Hematopoietic multipotent progenitor cell treated with erythropoietin and hydrocortisone succinate and interleukin-3 and kit ligand, for 15 days (in vitro differentiated cells): ENCODE measurements around the gene MOB3B.

ENCODE experiments used
- DNase-seq: peaks from one replicate; pipeline ENCODE4 v3.0.0-alpha.2; 2015; ENCODE audit warnings: low spot score

Gene MOB3B

DNA sequence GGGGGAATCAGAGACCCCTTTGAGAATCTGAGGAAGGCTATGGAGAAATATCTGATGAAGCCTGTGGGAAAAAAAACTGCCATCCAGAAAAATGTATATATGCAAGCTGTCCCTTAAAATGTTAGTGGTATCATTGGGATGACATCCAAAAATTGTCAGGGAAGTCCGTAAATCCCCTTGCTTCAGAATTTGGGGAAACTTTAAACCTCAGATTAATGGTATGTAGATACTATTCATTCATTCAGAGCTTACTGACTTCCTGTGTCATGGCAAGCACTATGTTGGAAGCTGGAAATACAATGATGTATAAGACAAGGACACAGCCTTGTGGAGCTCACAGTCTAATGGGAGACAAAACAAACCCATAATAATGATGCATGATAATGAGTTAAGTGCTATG lies 10.9 kb upstream of the MOB3B start:
- no peak for DNase-seq

DNA sequence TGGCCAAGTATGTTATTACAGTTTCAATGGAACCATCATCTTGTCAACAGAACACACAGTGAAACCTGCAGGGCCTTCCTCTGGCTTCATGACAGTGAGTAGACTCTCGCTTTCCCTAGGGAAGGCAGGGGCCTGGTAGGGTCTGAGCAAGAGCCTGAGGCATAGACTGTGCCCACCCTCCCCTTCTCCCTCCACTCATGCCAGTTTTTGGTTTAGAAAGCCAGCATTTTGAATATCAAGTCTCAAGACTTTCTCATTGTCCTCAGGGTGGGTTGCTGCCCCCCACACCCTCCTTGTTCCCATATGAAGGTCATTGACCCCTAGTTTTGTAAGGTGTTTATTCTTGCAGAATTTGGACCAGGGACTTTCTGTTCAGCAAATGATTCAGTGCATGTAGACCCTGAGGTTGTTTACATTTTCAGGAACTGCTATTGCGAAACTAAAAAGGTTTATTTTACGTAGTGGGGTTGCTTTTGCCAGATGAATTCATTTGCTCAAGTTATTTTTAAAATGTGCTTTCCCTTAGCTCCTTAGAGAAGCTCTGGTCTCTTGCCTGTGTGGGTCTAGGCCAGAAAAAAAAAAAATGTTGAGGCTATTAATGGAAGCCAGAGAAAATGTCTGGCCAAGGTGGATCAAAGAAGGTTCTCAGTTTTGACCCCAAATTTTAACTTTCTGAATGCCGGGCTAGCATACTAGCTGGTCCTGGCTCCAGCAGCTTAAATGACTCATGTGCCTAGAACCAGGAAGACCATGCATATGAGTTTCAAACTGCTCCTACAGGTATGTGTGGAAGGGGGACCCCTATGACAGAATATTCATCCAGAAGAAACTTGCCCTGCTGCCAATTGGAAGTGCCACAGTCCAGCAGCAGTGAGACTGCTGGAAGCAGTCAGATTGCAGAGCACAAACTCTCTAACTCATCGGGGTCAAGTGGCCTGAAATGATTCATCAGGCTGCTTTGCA lies 10.1 kb upstream of the MOB3B start:
- no peak for DNase-seq

DNA sequence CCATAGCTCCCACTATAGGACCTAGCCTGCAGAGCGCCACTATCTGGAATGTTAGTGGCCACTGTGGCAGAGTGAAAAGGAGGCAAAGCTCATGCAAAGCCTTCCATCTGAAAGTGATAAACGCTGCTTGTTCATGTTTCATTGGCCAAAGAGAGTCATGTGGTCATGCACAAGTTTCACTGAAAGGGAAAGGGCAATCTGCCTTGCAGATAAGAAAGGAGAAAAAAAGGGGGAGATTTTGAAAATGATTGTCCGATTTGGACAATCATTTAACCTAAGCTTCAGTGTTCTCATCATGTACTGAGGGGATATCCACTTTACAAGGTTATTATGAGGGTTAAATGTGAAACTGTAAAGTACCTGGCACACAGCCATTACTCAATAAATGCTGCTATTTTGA lies 9.0 kb upstream of the MOB3B start:
- DNase-seq, result no peak

DNA sequence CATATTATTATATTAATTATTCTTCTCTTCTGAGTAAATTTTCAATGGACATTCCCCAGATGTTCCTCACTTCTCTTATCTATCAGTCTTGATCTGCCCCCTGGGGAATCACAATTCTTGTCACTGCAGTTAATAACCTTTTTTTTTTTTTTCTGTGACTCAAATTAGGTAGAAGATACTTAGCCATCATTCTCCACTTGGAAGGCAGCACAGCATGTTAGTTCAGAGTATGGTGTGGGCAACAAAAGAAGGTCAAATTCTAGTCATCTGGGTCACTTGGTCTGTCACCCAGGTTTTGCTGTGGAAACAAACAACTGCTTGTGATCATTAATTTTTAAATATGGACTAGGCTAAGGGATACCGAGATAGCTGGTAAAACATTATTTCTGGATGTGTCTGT lies 8.1 kb upstream of the MOB3B start:
- DNase-seq, result no peak

DNA sequence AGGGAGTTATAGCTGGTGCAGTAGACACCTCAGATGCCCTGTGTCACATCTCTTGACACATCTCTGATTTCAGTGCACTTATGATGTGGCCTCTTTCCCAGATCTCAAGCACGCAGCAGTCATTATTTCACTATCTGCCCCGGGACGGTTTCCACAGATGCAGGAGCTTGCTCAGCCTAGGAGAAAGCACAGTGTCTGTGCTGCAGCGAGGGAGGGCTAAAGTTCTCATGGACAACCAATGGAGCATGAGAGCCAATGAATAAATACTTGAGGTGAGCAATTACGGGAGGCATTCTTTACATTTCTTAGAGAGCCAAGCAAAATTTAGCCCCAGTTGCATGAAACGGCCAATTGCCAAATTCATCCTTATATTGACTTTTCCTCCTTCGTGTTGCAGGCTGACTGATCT lies 7.4 kb upstream of the MOB3B start:
- DNase-seq, result no peak

DNA sequence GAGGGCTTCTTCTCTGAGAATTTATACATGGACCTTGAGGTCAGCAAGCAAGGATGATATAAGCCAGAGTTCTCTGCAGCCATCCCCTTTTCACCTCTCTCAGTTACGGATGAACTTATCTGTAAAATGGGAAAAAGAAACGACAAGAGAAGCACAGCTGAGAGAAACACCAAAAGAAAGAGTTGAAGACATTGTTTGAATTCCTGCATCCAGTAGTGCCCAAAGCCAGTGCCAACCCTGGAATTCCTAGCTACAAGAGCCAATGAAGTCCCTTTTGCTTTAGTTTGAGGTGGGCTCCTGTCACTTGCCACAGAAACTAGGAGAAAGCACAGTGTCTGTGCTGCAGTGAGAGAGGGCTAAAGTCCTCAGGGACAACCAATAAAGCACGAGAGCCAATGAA lies 6.6 kb upstream of the MOB3B start:
- no peak for DNase-seq

DNA sequence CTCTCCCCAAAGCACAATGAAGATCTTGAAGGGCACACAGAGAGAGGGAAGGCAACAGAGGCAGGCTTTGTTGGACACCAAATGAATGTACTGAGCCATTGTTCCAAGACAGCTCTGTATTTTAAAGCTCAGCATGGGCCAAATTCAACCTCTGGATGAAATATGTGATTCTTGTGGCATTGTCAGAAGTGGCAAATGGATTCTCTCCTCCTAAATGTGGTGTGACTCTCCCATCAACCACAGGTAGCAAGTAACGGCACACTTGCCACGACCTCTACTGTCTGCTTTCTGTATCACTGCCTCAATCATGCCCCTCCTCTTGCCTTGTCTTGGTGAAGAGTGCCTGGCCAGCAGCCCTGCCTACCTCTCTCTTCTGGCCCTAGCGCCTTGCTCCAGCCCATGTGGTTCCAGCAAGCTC lies 6.1 kb upstream of the MOB3B start:
- no peak for DNase-seq

DNA sequence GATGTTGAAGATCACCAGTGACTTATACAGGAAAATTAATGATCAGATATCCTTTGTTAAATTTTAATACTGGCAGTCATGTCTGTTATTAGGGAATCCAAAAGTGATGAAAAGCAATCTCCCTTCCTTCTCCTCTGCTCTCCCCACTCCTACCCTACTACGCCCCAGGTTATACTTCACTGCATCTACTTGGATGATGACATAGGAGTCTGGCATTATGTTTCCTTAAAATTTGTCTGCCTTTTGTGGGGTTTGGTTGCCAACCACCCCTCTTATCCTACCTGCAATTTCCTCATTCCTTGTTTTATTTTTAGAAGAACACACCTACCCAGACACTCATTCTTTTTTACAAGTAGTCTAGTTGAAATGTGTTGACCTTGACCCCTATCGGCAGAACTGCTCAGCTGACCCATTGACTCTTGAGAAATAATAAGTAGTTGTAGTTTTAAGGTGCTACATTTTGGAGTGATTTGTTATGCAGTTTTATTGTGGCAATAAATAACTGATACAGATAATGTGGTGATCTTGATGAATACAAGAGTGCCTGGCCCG lies 5.1 kb upstream of the MOB3B start:
- no peak for DNase-seq

DNA sequence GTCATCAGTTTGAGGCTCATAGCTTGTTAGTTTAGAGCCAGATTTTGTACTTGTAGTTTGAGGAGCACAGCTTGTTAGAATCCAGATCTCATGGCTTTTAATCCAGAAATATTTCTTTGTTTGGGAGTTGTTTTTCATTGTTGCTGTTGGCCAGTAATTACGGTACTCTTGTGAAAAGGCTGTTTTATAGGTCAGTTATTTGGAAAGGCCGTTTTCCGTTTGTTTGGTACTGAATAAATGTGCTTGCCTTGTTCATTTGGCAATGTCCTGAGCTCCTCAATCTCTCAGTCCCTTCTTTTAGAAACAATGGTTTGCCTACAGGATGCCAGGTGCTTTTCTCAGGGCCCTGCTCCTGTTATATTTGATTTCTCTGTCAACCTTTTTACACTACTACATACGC lies 4.5 kb upstream of the MOB3B start:
- DNase-seq, result no peak

DNA sequence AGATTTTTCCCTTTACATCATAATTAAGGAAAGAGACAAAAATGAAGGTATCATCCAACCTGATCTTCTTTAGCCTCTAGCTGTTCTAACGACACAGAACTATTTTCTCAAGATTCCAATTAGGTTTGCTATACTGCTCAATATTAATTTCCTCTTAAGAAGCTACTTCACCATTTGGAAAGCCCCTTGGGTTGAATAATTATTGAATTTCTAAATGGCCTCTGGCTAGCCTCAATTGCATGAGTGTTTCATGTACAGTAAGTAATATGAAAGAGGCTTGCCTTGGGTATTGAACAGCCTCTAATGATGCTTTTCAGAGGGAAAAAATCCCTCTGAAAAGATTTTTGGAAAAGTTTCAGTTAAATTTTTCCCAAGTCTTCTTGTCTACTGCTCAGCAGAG lies 3.7 kb upstream of the MOB3B start:
- DNase-seq, result no peak

DNA sequence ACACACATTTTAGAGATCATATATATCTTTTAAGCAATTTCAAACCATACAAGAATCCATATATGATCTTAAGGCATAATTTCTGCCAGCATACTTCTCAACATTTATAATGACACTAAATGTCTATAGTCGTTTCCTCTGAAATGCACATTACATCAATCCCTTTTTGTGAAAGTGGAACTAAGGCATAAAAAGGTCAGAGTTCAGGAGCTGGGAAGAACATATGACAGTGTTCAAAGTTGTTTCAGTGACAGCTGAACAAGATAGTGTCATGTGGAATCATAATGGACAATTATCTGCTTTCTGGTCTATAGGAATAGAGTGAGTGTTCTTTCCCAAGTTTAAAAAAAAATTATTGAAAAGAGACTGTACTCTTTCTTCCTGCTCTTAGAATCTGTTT lies 2.4 kb upstream of the MOB3B start:
- DNase-seq, result no peak

DNA sequence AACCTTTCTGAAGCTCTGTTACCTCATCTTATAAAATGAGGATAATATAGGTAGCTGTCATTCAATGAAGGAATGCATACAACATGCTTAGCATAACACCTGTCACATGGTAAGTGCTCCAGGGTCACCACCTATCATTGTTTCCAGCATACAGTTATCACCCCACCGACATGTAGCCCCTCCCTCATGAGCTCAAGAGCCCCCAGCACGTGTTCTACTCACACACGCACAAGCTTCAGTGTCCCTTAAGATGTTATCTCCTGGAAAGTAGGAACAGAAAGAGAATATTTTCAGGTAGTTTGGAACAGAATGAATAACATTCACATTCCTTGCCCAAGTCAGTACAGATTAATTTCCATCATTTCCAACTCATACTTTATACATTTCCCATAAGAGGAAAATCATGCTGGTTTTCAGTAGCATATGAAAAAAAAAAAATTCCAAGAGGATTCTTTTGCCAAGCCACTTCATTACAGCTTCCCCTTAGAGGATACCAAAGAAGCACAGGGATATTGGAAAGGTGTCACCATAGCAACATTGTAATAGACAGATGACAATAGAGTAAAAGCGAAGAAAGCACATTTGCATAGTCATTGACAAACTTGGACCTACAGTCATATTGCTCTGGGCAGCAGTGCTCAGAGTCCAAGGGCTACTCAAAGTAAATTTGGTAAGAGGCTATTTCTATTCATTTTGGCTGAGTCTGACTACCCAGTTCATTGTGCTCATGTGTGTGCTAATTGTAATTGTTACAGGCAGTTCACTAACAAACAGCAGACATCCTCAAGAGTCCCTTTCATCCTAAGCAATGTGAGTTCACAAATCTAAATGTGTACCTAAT lies 1.5 kb upstream of the MOB3B start:
- DNase-seq, result no peak

DNA sequence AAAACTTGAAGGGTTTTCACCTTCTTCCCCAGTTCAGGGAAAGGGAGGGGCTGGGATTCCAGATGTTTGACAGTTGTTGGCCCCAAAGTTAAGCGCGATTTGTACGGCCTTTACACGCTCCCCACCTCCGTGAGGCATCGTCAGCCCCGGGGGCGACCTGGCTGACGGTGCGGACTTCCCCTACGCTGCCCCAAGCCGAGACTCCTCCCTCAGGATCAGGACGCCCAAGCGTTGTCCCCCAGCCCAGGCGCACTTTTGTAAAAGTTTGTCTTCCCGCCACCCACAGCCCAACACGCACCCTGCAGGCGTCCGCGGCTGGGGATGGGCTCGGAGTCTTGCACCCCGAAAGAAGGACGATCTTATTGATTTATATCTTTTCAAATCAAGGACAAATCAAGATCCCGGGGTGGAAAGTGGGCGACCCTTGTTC lies 713 bp downstream of the MOB3B start:
- peak; percentile 4 for DNase-seq

DNA sequence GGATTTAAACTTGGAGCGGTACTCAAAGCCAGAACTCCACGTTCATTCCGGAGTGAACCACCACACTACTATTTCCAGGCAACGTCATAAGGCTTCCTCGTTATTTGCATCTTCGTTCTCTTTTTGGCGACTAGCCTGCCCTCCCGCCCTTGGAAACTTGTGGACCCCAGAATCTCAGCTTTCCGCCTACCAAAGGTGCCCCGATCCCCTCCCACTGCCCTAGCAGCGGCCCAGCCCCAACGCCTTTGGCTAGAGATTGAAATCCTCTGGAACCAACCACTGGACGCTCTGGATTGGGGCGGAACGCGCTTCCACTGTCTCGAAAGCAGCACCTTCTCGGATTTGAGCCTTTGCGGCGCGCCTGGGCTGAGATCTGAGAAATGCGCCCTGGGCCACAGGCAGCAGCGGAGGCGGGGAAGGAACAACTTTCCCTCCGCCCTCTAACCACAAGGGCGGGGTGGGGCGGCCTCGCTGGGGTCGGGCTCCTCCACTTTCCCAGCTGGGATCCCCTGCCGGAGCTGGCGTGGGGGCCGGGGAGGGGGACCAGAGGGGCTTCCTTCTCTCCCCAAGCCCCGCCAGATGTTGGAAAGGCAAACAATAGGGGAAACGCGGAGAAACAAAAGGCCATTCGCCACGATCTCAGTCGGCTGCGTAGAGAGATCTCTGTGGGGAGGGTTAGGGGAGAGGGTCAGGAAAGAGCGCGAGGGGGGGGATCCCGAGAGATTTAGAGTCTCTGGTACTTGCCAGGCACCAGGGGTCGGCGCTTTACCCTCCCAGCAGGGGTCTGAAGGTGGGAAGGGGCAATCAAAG lies 1.3 kb downstream of the MOB3B start:
- DNase-seq, result peak; percentile 23

DNA sequence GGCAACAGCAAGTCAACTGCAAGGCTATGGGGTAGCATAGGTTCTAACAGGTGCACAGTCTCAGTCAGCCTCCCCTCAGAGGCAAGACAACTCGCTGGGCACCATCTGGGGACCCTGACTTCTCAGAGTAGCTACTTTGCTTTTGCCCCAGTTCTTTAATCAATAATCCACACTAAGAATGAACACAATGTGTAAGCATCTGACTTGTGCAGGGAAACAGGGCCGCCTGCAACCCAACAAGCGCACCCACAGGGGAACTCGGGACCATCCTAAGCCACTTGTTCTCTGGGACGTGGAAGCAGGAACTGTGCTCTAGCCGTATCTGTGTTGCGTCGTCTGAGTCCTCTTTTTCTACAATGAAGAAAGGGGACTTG lies 1.9 kb downstream of the MOB3B start:
- no peak for DNase-seq

DNA sequence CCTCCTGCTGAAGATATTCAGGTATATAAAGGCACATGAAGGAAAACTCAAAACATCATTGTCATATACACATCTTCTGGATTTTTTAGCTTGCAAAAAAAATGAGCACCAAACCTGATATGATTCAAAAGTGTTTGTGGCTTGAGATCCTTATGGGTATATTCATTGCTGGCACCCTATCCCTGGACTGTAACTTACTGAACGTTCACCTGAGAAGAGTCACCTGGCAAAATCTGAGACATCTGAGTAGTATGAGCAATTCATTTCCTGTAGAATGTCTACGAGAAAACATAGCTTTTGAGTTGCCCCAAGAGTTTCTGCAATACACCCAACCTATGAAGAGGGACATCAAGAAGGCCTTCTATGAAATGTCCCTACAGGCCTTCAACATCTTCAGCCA lies 5.4 kb downstream of the MOB3B start, which contains the start of gene IFNK:
Gene IFNK (plus strand): TSS at position 55 of the 400 bp plus-strand sequence. CDS start 47 bp downstream, at position 102.
- DNase-seq, result no peak

DNA sequence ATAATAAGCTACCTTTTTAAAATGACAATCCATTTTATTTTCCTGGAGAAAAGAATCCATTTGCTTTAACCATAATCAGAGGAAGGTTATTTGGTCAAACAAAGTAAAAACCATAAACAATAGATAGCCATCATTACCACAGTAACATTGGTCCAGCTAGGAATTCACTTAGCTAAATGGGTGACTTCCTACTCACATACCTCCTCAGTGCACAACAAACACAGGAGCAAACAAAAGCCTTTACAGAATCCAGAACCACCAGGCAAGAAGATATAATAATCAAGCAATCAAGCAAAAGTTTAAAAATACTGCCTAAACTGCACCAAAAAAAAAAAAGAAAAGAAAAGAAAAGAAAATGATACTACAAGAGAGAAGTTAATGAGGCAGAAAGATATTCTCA lies 6.5 kb downstream of the MOB3B start:
- DNase-seq, result no peak

DNA sequence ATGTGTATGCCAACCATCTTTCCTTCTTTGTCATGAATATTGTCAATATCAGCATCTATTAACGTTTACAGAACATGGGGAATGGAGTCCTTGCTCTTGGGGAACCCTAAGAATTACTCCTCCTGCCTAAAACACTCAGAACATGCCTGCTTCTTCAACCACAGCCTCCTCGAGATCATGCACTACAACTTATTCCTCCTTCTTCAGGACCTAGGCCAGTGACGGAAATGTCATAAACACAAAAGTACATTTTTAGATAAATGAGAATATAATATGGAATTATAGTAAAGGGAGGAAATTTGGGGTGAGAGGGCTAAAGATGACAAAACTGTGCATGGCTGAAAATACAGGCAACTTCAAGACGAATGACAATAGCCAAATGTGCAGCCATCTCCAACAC lies 8.6 kb downstream of the MOB3B start:
- DNase-seq, result no peak

DNA sequence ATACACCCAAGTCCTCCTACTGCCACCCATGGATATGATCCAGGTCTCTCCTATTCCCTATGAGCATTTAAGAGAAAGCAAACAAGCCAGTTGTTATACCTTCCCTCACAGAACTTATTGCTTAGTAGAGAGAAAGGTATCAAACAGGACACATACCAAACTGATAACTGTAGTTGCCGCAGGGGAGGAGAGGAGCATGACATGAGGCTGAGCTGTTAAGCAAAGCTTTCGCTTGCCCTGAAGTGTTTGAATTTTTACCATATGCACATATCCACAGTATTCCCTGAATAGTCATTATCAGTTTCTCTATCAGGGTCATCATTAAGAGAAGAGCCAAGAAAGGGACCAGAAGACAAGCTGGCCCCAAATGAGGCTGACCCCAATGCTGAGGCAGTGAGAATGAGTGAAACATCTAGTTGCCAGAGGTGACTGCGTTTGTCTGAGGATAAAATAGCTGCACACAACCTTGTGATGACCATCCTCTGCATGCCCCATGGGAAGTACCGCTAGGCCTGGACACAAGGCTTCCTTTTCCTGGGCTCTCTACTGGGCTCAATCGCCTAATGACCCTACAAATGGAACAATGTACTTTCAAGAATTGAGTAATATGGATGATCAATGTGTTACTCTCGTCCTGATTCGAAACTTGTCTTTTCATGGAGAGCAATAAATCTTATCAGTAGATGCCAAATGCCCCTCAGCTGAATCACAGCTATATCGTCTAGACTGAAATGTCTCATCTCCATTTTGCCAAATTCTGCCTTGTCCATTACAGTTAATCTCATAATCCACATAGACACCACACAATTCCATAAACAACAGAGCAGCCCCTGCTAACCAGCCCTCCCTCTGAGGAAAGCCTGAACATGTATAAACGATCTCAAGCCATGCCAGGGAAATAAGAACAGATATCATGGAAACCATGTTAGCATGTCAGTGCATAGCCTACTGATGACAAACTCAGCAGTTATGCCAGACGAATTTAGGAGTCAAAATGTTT lies 9.8 kb downstream of the MOB3B start:
- DNase-seq, result no peak

DNA sequence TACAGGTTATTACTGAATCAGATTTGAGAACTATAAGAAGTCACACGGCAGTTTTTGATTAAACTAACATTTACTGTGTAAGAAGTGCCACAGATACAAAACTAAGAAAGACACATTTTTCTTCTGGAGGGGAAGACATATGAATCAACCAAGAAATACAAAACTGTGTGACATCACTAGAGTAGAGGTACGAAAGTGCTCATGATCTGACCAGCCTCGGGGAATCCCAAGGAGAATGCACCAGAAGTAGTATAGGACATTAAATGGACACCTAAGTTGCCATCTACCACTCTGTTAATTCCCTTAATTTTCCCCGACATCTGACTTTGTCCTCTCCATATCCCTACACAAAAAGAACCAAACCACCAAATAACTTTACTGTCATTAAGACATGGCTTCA lies 10.8 kb downstream of the MOB3B start:
- no peak for DNase-seq

DNA sequence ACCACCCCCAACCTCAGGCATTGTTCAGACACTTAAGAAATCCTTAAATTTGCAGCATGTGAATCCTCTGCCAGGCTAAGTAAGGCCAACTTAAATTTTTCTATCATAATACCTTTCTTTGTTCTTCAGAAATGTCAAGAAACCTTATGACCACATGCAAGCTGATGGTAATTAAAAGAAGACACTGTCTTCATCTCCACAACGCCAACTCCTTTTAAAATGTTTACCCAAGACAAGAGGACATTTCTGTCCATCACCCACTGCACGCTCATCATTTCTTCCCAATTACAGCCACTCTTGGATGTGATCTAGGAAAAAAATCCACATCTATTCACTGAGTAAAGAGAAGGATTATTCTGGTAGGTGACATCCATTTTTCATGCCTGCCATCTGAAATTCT lies 11.6 kb downstream of the MOB3B start:
- DNase-seq, result no peak
